Stimulated activated CD4-positive, alpha-beta T cell treated with anti-CD3 and anti-CD28 coated beads, Interleukin-15, amount 100 ng/mL, for 48 hours (primary cell): ENCODE data around the gene USP11.

Experiments used
- DNase-seq, 2 donors: peaks; one replicate each; pipeline ENCODE4 v3.0.0-alpha.2; 2020; ENCODE audit warnings: low read depth in 2 of 2

The USP11 gene

DNA sequence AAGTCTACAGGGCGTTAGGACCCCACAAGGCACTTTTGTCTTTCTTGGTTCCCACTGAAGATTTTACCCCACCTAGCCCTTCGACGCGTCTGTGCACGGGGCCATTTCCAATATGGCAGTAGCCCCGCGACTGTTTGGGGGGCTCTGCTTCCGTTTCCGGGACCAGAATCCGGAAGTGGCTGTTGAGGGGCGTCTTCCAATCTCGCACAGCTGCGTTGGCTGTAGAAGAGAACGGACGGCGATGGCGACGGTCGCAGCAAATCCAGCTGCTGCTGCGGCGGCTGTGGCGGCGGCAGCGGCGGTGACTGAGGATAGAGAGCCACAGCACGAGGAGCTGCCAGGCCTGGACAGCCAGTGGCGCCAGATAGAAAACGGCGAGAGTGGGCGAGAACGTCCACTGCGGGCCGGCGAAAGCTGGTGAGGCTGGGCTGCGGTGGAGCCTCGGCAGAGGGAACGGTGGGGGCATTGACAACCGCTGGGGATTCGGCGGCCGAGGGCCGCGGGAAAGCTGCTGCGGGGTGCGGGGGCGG lies at the start of gene USP11:
TSS of gene USP11 (plus strand) at position 207 of the 530 bp plus-strand sequence. CDS start at position 242, 35 bp downstream.
- DNase-seq = no peak

DNA sequence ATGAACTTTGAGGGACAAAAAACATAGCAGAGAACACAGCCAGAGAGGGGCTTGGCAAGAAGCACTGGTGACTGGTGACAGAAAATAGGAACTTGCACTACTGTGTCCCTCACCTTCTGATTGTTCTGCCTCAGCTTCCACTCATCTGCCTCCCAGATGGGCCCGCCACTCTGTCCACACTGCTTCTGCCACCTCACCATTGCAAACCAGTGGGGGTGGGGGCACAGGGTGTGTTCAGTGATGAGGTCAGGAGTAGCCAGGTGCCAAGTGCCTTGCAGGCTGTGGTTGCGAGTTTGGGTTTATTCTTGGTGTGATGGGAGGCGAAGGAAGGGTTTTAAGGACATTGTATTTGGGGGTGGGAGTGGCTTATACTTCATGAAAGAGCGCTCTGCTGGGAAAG lies 48.3 kb upstream of the USP11 start:
- DNase-seq = no peak

GRCh38 chrX:47185241-47185640 lies 47.6 kb upstream of the USP11 start:
- no peak for DNase-seq

DNA sequence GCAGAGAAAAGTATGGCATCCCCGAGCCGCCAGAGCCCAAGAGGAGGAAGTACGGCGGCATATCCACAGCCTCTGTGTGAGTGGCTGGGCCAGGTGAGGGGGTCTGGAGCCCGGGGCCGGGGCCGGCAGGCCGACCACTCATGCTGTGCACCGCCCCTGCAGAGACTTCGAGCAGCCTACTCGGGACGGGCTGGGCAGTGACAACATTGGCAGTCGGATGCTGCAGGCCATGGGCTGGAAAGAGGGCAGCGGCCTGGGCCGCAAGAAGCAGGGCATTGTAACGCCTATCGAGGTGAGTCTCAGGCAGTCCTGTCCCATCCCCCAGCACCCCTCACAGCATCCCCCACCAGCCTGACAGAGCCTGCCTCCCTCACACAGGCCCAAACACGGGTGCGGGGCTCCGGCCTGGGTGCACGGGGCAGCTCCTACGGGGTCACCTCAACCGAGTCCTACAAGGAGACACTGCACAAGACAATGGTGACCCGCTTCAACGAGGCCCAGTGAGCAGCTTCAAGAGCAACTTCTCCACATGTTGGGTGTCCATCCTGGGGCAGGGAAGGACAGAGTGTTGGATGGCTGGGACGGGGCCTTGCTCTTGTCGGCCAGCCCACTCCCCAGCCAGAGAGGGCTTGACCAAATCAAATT lies 46.6 kb upstream of the USP11 start:
- no peak for DNase-seq

DNA sequence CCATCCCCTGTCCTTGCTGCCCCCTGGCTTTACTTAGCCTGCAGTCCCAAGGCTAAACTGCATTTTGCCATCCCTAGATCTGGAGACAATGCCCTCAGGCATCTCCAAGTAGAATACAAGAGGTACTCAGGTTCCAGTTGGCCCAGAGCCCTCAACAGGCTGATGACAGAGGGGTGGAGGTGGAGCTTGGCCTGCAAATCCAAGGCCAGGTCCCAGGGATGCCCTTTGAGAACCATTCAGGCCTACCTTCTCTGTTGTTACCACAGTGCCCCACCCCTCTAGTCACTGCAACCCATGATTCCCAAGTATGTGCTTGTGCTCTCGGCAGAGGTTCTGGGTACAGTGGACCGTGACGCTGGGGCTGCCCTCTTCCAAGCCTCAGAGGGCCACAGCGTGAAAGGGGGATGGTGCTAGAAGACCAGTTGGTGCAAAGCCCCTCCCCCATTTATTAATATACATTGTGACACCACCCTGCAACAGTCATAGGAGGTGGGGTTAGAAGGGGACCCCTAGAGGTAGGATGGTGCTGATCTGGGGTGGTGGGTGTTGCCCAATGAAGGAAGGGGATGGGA lies 45.6 kb upstream of the USP11 start:
- no peak for DNase-seq

- DNase-seq = no peak
Measured at GRCh38 chrX:47189906-47190305, 42.9 kb upstream of the USP11 start.

GRCh38 chrX:47190445-47191269 lies 42.2 kb upstream of the USP11 start:
- DNase-seq = peak; percentile 79 to 82

DNA sequence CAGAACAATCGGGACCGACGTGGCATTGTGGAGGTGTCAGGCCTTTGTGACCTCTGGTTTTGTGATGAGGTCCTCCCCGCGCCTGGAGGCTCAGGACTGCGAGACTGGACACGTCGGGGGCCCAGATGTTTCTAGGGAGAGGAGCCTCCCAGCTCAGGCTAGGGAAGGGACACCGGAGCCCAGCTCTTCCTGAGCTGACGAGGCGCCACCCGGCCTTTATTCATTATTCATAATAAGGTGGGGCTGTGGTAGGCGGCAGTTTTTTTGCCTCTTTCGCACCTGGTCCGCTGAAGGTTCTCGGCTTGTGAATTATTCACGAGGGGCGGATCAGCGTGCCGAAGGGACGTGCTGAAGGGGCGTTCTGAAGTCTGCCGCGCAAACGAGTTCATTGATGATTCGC lies 41.5 kb upstream of the USP11 start:
- DNase-seq = peak in 1 of 2 donors; percentile 19

- no peak for DNase-seq
Measured at GRCh38 chrX:47191806-47192401, 40.9 kb upstream of the USP11 start.

GRCh38 chrX:47193475-47194193 lies 39.2 kb upstream of the USP11 start, which contains the start of gene UBA1:
Gene UBA1 (plus strand): TSS chrX:47193829. CDS start chrX:47198803, 4,974 bp downstream.
- peak; percentile 86 to 96 for DNase-seq

DNA sequence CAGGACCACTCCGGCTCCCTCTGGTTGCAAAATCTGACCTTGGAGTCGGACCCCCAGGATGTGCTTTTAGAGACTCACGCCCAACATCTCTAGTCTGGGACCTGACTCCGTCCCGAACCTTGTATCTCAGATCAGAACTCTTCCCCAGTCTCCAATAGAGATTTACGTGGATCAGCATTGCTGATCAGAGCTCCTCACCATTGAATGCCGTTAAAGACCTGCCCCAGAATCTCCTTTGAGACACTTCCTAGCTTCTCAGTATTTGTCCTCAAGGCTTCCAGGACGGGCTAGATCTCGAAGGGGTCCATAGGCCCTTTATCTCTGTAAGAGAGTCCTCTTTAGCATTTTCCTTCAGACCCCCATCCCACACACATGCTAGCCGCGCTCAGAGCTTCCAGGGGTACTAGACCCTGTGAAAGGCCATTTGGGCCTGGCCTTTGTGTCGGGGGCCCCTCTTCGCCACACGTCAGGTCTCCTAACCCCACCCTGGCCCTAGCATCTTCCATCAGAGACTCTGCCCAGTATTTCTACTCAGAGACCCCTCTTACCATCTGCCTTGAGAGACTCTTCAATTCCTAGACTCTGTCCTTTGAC lies 38.5 kb upstream of the USP11 start:
- no peak for DNase-seq

DNA sequence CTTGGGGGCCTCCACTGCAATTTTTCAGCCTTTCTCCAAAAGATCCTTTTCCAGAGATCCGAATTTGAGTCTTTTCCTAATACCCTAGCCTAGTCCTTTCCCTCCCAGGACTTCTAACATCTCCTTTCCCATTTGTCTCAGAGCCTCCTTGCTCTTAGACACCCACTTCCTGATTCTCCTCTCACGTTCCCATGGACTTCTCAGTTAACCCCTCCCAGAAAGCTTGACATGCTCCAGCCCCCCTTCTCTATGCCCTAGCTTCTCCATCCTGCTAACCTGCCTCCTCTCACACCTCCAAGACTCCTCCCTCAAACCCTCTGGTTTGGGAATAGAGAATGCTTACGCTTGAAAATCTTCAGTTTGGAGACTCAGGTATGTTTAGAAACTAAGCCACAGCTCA lies 36.7 kb upstream of the USP11 start:
- DNase-seq = no peak

- no peak for DNase-seq
Measured at GRCh38 chrX:47197526-47197925, 35.3 kb upstream of the USP11 start.

- no peak for DNase-seq
Measured at GRCh38 chrX:47198026-47198686, 34.7 kb upstream of the USP11 start.

GRCh38 chrX:47198687-47199080 lies 34.1 kb upstream of the USP11 start:
- no peak for DNase-seq

DNA sequence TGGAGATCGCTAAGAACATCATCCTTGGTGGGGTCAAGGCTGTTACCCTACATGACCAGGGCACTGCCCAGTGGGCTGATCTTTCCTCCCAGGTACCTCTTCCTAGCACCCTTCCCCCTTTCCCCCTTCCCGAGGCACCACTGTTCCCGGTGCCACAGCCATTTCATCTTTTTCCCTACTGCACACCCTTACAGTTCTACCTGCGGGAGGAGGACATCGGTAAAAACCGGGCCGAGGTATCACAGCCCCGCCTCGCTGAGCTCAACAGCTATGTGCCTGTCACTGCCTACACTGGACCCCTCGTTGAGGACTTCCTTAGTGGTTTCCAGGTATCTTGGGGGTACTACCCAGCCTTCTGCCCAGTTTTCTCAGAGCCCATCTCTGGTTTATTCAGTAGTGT lies 33.5 kb upstream of the USP11 start:
- DNase-seq = no peak

GRCh38 chrX:47200385-47201150 lies 32.2 kb upstream of the USP11 start:
- no peak for DNase-seq

DNA sequence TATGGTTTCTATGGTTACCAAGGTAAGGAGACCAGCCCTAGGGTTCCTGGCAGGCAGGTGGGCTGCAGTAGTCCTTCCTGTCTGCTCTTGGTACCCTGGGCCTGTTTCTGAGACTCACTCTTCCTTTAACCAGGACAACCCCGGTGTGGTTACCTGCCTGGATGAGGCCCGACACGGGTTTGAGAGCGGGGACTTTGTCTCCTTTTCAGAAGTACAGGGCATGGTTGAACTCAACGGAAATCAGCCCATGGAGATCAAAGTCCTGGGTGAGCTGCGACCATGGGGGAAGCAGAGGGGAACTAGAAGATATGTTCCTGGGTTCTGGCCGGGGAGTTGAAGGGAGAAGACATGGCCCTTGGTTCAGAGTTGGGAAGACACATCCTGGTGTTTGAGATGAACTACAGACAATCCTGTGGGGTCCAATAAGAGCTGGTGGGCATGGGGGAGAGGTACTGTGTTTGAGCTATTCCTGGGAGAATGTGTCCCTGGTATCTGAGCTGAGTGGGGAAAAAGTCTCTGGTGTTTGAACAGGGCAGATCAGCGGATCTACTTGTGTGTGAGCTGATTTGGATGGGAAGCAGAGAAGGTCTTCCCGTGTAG lies 31.4 kb upstream of the USP11 start:
- no peak for DNase-seq

GRCh38 chrX:47202316-47202715 lies 30.5 kb upstream of the USP11 start:
- no peak for DNase-seq
